ENCODE measurements around the gene RNF121. TPM values are rescaled to one million over a fixed set of nuclear protein-coding genes. Genes with fewer than 3 reads are reported as not detected.

Gene RNF121
- total RNA-seq = 38.8 and 40.7 TPM in 2 replicates

DNA sequence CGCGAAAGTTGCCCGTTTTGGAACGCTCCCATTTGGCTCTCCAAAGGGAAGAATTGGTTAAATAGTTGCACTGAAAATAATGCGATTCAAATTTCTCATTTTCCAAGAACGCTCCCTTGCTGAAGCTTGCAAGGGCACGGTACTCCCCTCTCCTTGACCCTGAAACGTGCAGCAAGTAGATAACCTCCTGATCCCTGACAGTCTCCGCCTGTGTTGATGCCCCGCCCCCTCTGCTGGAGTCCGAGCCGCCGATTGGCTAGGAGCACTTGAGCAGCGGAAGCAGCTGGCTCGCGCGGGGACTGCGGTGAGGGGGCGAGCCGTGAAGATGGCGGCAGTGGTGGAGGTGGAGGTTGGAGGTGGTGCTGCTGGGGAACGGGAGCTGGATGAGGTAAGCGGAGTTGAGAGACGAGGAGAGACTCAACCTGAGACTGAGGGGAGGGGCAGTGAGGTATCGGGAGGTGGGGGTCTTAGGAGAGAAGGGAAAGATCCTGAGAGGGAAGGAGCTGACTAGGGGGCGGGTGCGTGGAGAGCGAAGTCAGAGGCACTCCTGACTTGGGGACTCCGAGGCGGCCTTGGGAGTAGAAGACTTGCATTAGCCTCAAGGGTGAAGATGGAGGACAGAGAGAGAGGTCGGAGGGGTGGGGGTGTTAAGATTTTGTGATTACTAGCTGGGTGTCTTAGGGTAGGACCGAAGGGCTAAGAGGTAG lies at the start of gene RNF121:
Gene RNF121 (plus strand): TSS at position 310 of the 707 bp plus-strand sequence. CDS start 16 bp downstream, at position 326.

DNA sequence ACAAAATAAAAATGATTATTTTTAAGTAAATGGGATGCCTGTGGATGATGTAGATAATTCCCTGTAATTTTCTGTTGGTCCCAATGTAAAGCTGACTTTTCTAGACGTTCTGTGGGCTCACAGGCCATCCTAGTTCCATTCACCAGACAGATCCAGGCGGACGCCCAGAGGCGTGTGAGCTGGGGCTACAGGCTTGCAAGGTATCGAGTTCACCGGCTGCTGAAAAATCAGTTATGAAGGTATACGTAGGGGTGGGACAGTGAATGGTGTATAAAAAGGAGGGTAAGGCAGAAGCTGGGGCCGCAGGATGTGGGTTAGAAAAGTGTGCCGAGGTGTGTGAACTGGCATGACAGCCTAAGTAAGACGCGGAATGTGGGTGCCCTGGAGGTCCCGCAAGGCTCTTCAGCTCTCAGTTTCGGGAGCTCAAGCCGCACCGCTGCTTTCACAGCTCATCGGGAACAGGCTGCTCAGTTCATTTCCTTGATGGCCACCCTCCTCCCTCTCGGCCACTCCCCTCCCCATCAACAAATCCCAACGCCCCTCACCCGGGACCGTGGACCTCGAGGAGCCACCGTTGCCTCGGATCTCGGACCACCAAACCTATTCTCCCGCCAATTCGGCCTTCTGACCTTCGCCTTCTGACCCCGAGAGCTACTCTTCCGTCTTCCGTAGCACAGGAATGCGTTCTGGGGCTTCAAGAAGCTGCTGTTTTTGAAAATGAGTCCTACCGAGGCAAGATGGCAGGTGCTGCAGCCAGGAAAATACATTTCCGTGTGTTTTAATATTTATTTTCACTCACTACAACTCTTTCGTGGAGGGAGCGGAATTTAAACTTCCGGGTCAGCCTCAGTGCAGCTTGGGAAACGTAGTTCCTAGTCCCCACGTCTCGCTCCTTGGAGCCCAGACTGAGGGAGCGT lies 768 bp upstream of the RNF121 start, which contains the start of gene XNDC1N:
Gene XNDC1N (minus strand): TSS at position 775 of the 917 bp plus-strand sequence. CDS start 5,241 bp downstream, outside the sequence.

GRCh38 chr11:71998649-71999310 lies 69.9 kb downstream of the RNF121 start, which contains the start of gene IL18BP:
IL18BP (plus strand) TSS chr11:71998909; CDS start chr11:71999985, 1,076 bp downstream.

Other genes with a start within 250 kb of the RNF121 start
- not detected in 2 replicates for gene DEFB108B, start 95.8 kb upstream of the RNF121 start, total RNA-seq
- not detected in 2 replicates for gene DEFB131B, start 50.6 kb upstream of the RNF121 start, total RNA-seq
- gene XNDC1N, start 452 bp upstream of the RNF121 start, total RNA-seq = 4.4 and 4.7 TPM in 2 replicates
- gene IL18BP, start 69.9 kb downstream of the RNF121 start, total RNA-seq = 1.5 and 2.8 TPM in 2 replicates
- gene NUMA1, start 151.5 kb downstream of the RNF121 start, total RNA-seq = 117 and 205 TPM in 2 replicates
- gene LRRC51, start 151.8 kb downstream of the RNF121 start, total RNA-seq = 3.4 and 4.1 TPM in 2 replicates
- 141 and 146 TPM in 2 replicates for gene LAMTOR1, start 174.3 kb downstream of the RNF121 start, total RNA-seq
- not detected in 2 replicates for gene TOMT, start 176.9 kb downstream of the RNF121 start, total RNA-seq
- gene ANAPC15, start 183.6 kb downstream of the RNF121 start, total RNA-seq = 25.9 and 45.3 TPM in 2 replicates
- not detected in 2 replicates for gene FOLR3, start 206.7 kb downstream of the RNF121 start, total RNA-seq